ENCODE results near the gene CYP26B1.

CYP26B1 gene

DNA sequence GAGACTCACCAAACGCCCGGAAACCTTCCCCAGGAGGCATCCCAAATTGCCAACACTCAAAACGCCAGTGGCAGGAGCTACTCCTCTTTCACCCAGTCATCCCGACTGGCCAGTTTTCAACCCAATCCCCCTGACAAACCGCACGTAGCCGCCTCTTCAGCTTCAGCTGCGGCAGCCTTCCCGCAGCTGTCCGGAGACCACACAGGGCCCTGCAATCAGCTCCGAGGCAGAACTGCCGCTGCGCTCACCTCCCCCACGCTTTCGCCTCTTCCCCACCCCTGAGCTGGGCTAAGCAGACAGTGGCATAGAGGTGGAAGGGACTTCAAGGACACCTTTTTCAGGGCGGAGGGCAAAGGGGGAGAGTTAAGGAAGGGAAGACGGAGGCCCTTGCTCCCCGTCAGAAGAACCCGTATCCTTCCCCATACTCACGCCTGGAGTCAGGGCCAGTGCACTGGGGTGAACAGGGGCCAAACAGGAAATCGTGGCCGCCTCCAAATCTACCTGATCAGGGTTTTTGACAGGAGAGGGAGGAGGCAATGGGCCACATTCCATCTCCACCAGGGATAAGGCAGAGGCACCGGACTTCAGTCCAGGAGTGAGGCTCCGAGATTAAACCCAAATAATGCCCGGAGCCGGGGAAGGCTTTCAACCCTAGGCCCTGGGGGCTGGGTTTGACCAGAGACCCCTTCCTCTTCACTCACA is 16.9 kb downstream of the CYP26B1 start:
- peak; percentile 12 for DNase-seq (ENCODE audit: low read depth, low spot score)

GRCh38 chr2:72129681-72130340 is 17.9 kb downstream of the CYP26B1 start:
- peak; percentile 40 for DNase-seq (ENCODE audit: low read depth, low spot score)

- DNase-seq (ENCODE audit: low read depth, low spot score), result no peak
These were observed 18.8 kb downstream of the CYP26B1 start for GRCh38 chr2:72128843-72129227.

GRCh38 chr2:72128059-72128842 is 19.4 kb downstream of the CYP26B1 start:
- no peak for DNase-seq (ENCODE audit: low read depth, low spot score)

GRCh38 chr2:72127401-72128058 is 20.1 kb downstream of the CYP26B1 start:
- no peak for DNase-seq (ENCODE audit: low read depth, low spot score)

GRCh38 chr2:72126186-72127100 is 21.2 kb downstream of the CYP26B1 start:
- DNase-seq (ENCODE audit: low read depth, low spot score), result no peak

- DNase-seq (ENCODE audit: low read depth, low spot score), result no peak
These were observed 23.3 kb downstream of the CYP26B1 start for GRCh38 chr2:72124376-72124775.

GRCh38 chr2:72121153-72121552 is 26.5 kb downstream of the CYP26B1 start:
- no peak for DNase-seq (ENCODE audit: low read depth, low spot score)

DNA sequence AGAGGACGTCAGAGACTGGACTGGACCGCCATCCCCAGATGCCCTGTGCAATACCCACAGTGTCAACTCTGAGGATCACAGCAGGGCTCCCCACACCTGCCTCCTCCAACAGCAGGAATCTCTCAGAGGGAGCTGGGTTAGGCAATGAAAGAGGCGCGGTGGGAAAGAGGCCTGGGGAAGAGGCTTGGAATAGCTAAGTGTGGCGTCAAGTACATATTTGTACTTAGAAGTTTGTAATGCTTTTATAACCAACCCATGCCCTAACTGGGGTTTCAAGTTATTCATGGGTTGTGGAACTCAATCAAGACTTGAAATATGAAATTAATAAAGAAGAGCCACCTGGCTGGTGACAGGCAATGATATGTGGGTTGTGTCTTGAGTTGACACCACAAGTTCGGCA is 28.7 kb downstream of the CYP26B1 start:
- DNase-seq (ENCODE audit: low read depth, low spot score), result no peak

DNA sequence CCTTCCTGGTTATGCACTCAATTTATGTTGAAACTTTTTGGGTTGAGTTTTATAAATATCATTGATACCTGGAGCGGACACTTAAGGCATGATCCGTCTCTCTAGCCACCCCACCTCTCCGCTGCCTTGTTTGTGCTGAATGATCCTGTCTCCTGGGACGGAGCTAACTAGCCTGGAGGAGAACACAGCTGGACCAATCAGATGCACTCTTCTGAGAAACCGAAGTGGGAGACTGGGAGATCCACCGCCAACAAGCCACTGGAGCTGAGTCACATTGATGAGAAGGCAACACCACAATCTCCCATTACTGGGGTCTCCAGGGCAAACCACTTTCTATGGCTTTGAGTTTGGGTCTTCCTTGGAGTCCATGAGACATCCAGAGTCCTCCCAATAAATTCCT is 29.3 kb downstream of the CYP26B1 start:
- no peak for DNase-seq (ENCODE audit: low read depth, low spot score)

DNA sequence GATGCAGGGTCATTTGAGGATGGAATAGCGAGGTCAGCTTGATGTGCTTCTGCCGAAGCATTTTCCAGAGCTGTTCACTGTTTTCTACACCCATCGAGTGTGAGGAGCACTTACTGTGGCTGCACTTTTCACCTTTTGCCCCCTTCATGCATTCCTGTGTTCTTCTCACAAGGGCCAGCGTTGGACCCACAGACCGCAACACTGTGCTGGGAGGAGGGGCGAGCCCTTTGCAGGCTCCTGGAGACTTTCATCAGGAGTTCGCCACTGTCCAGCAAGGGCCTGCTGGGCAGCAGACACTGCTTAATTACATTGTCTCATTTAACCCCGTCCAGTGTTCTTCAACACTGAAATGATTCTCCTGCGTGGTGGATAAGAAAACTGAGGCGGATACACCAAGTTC is 29.9 kb downstream of the CYP26B1 start:
- DNase-seq (ENCODE audit: low read depth, low spot score), result no peak

DNA sequence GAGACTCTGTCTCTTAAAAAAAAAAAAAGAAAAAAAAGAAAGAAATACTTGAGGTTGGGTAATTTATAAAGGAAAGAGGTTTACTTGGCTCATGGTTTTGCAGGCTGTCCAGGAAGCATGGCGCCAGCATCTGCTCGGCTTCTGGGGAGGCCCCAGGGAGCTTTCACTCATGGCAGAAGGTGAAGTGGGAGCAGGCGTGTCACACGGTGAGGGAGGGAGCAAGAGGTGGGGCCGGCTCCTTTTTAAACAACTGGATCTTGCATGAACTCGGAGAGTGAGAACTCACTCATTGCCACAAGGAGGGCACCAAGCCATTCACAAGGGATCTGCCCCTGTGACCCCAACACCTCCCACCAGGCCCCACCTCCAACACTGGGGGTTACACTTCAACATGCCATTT is 30.6 kb downstream of the CYP26B1 start:
- DNase-seq (ENCODE audit: low read depth, low spot score), result no peak

- DNase-seq (ENCODE audit: low read depth, low spot score), result no peak
These were observed 31.6 kb downstream of the CYP26B1 start for GRCh38 chr2:72116081-72116533.

DNA sequence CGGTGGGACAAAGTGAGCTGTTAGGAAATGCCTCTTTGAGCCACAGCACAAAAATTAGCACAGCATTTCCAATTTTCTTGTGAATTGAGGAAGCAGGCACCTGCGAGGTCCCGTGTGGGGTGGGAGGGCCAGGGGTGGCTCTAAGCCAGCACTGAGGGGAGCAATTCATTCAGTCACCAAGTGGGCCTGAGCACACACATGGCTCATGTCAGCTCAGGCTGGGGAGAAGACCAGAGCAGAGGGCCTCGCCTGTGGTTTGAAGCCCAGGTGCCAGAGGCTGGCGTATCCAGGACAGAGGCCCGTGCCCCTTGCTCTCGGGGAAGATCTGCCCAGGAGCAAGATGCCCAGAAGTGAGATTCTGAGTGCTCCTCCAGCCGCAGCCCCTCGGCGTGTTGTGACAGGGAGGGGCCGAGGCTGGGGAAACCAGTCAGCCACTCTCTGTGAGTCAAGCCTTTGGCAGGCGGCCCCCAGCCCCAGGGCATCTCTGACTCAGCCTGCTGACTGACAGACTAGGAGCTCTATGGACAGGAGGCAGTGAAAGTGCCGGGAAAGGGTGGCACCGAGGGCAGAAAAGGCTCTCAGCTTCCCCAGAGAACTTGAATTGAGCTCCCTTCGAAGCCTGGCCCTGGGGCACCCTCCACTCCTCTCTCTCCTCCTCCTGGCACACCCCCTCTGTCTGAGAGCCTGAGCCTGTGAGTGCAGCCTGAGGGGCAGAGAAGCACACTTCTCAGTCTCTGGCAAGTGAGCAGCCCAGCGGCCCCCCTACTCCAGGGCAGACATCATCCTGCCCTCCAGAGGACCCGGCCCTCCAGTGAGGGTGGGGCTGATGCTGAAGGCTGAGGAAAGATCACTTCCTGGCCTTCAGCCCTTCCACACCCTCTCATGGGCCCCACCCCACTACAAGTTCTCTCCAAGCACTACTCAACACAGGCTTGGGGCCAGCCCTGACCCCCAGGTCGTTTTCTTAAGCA is 32.3 kb downstream of the CYP26B1 start:
- peak; percentile 97 for DNase-seq (ENCODE audit: low read depth, low spot score)

- DNase-seq (ENCODE audit: low read depth, low spot score), result peak; percentile 54
These were observed 33.0 kb downstream of the CYP26B1 start for GRCh38 chr2:72114693-72115051.

GRCh38 chr2:72113847-72114692 is 33.6 kb downstream of the CYP26B1 start:
- DNase-seq (ENCODE audit: low read depth, low spot score), result no peak

DNA sequence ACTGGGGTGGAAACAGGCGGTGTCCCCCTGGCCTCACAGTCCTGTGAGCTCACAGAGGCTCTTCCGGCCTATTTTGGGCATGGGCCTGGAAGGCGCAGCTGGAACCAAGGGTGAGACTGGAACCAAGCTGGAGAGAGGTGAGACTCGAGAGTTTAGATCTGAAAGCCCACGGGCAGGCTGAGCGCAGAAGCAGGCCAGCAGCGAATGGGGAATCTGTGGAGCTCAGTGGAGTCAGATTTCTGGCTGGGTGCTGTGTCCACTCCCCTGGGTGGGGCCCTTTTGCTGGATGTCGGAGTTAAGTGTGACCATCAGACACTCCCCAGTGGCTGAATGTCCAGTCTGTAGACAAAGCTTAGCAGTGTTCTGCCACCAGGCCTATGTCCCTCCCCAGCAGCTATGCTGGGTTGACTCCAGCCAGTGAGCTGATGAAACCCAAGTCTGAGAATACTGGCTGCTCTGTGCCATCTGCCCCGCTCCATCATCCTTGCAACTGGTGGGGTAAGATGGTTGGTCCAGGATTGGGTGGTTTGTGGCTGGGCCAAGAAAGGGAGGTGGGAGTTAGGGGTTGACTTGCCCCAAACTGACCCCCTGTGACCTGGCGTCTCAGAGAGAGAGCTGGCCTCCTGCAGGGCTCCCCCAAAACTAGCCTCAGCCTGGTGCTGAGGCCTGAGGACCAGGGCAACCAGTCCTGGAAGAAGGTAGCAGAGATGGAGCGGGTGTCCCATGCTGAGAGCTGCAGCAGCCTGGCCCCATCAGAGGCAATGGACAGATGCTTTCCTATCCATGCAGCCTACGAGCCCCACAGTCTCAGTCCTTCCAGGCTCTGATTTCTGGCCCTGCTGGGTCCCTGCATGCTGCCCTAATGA is 34.4 kb downstream of the CYP26B1 start:
- DNase-seq (ENCODE audit: low read depth, low spot score), result no peak

- peak; percentile 66 for DNase-seq (ENCODE audit: low read depth, low spot score)
These were observed 35.3 kb downstream of the CYP26B1 start for GRCh38 chr2:72112401-72112800.
